Activated CD8-positive, alpha-beta T cell treated with anti-CD3 and anti-CD28 coated beads for 36 hours (primary cell): ENCODE measurements around the gene FAM13C. TPM values are rescaled to one million over a fixed set of nuclear protein-coding genes. Genes with fewer than 3 reads are reported as not detected.

Experiments
- ATAC-seq: fragments of 200-7000 bp; cut with Tn5 transposase; one replicate; pipeline ENCODE4 v1.10.0; 2021; ENCODE audit warnings: mild to moderate bottlenecking, moderate library complexity
- CTCF ChIA-PET: fragments of 350-600 bp; sonication (Branson Sonifier 250); formaldehyde crosslinking; loops from one replicate; lab custom pipeline; 2021; ENCODE audit warnings: antibody characterized with exemption; lab: Charles Lee
- POLR2A ChIA-PET: fragments of 350-600 bp; sonication (Branson Sonifier 250); formaldehyde crosslinking; loops from one replicate; lab custom pipeline; 2021; ENCODE audit warnings: antibody characterized with exemption; lab: Charles Lee
- DNase-seq: peaks from one replicate; pipeline ENCODE4 v3.0.0-alpha.2; 2020
- H3K27ac Mint-ChIP-seq: one replicate; pipeline ENCODE4 v1.8.0; 2021; ENCODE audit warnings: mild to moderate bottlenecking, mixed read lengths
- H3K27me3 Mint-ChIP-seq: one replicate; pipeline ENCODE4 v1.8.0; 2021; ENCODE audit warnings: mixed read lengths
- H3K36me3 Mint-ChIP-seq: one replicate; pipeline ENCODE4 v1.8.0; 2021; ENCODE audit warnings: low read depth, mixed read lengths
- H3K4me1 Mint-ChIP-seq: one replicate; pipeline ENCODE4 v1.8.0; 2021; ENCODE audit warnings: low read depth, mixed read lengths
- H3K4me3 Mint-ChIP-seq: one replicate; pipeline ENCODE4 v1.8.0; 2021; ENCODE audit warnings: mild to moderate bottlenecking, moderate library complexity, mixed read lengths
- H3K9me3 Mint-ChIP-seq: one replicate; pipeline ENCODE4 v1.8.0; 2021; ENCODE audit warnings: mixed read lengths
- intact Hi-C: fragments of 100-400 bp; cut with micrococcal nuclease; formaldehyde crosslinking; loops from one replicate; pipeline ENCODE4 v1.10.0; 2022
- total RNA-seq, 2 experiments: library from RNA; stranded (reverse); gene quantifications; one replicate each; pipeline ENCODE4 v1.2.3, GENCODE V29; 2021
- TF ChIP-seq, protein P1 (sequence below): fragments of 200-600 bp; IDR thresholded peaks from one replicate; pipeline ENCODE4 v1.8.0; 2022; ENCODE audit warnings: antibody characterized with exemption, mild to moderate bottlenecking

FAM13C gene
- total RNA-seq, 2 experiments from 2014 or later, result not detected

DNA sequence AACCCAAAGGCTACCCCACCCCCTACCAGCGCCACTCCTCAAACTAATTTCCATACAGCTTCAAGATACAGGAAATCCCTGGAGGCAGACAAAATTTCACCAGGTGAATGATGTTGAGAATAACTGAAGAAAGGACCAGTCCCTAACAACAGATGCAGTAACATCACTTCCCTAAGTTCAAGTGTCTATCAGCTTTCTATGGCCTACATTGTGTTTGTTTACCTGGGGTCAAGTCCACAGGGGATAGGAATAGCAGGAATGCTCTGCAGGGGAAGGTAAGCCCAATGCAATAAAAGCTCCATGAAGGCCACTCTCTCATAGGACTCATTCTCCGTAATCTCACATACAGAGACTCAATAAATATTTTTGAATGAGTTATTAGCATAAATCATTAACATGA is 26.9 kb downstream of the FAM13C start:
- CTCF ChIA-PET, result no interaction called here
- TF ChIP-seq, protein P1, sequence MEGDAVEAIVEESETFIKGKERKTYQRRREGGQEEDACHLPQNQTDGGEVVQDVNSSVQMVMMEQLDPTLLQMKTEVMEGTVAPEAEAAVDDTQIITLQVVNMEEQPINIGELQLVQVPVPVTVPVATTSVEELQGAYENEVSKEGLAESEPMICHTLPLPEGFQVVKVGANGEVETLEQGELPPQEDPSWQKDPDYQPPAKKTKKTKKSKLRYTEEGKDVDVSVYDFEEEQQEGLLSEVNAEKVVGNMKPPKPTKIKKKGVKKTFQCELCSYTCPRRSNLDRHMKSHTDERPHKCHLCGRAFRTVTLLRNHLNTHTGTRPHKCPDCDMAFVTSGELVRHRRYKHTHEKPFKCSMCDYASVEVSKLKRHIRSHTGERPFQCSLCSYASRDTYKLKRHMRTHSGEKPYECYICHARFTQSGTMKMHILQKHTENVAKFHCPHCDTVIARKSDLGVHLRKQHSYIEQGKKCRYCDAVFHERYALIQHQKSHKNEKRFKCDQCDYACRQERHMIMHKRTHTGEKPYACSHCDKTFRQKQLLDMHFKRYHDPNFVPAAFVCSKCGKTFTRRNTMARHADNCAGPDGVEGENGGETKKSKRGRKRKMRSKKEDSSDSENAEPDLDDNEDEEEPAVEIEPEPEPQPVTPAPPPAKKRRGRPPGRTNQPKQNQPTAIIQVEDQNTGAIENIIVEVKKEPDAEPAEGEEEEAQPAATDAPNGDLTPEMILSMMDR, result no peak
- Mint-ChIP-seq H3K9me3 (no peaks in the 10 kb centered on the region), H3K4me1 (no peaks in the 10 kb centered on the region), H3K27me3 (no peaks in the 10 kb centered on the region), H3K36me3 (no peaks in the 10 kb centered on the region), H3K27ac (no peak overlapping the region), H3K4me3 (no peak overlapping the region)
- no peak for DNase-seq
- intact Hi-C loops, result no loop called here
- POLR2A ChIA-PET, result no interaction called here
- no peak for ATAC-seq

DNA sequence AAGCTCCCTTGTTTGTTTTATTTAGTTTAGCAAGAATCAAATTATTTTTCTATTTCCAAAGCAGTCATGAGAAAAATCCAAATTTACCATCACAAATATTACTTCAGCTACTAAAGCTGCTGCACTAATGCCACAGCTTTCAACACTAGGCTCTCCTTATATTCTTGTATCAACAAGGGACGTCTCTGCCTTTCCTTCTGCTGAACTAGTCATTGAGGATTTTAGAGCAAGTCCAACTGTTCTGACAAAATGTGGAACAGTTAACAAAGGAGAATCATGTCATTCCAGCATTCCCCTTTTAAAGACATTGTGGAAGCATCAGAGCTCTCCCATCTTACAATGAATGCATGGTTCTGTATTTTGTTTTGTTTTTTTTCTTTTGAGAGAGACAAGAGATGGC is 28.6 kb downstream of the FAM13C start:
- no peaks in the 10 kb centered on the region for H3K27me3 Mint-ChIP-seq

DNA sequence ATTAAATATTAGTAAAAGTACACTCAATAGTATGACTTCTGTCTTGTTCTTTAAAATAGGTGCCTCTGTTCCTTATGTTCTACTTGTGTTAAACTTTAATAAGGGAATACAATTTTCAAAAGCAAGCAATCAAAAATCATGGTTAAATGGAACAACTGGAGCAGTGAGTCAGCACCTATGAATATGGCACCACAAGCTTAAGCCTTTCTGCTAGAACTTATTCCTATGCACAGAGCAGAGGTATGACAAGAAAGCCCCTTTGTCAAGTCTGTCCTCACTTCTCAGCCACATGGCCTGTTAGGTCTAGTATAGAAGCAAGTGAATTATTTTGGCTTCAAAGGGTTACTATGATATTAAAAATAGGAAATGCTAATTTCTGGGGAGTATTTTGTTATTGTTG is 29.8 kb downstream of the FAM13C start:
- ChIA-PET POLR2A (no interaction called here), CTCF (interaction anchor here (1.1 kb wide), 1 partner anchor 9 kb away, joined by 3 read pairs; no protein-coding TSS in a partner anchor)
- H3K9me3 Mint-ChIP-seq, result no peaks in the 10 kb centered on the region
- DNase-seq (no peak), ATAC-seq (no peak)
- no peaks in the 10 kb centered on the region for H3K27me3 Mint-ChIP-seq
- no peak overlapping the region for H3K4me3 Mint-ChIP-seq
- H3K4me1 Mint-ChIP-seq, result no peaks in the 10 kb centered on the region
- H3K27ac Mint-ChIP-seq, result no peak overlapping the region
- intact Hi-C loops, result no loop called here
- TF ChIP-seq, protein P1, result no peak
- no peaks in the 10 kb centered on the region for H3K36me3 Mint-ChIP-seq

More for the DNA sequence above, 28.6 kb downstream of the FAM13C start:
- Mint-ChIP-seq H3K4me3 (no peak overlapping the region), H3K9me3 (no peaks in the 10 kb centered on the region), H3K27ac (no peak overlapping the region), H3K36me3 (no peaks in the 10 kb centered on the region), H3K4me1 (no peaks in the 10 kb centered on the region)
- ChIA-PET CTCF (no interaction called here), POLR2A (no interaction called here)
- DNase-seq (no peak), ATAC-seq (no peak)
- TF ChIP-seq, protein P1, result no peak
- intact Hi-C loops, result no loop called here

DNA sequence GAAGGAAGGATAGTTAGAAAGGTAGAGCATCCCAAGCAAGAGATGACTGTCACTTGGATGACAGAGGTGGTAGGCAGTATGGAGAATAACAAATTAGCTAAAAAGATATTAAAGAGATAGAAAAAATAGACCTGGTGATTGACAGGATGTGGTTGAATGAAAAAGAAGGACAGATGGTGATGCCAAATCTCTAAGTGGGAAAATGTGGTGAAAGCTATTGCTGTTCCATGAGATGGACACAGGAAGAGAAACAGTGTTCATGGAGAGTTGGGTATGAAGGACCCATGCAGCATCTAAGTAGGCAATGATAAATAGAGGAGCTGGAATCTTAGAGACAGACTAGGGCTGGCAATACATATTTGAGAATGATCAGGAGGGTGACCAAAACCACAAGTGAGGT is 30.7 kb downstream of the FAM13C start:
- Mint-ChIP-seq H3K27ac (no peak overlapping the region), H3K36me3 (no peaks in the 10 kb centered on the region), H3K4me1 (no peaks in the 10 kb centered on the region), H3K4me3 (no peak overlapping the region), H3K27me3 (no peaks in the 10 kb centered on the region), H3K9me3 (no peaks in the 10 kb centered on the region)
- ATAC-seq (no peak), DNase-seq (no peak)
- CTCF ChIA-PET, result interaction anchor here (1.1 kb wide), 1 partner anchor 9 kb away, joined by 3 read pairs; no protein-coding TSS in a partner anchor
- TF ChIP-seq, protein P1, result no peak
- intact Hi-C loops, result no loop called here
- POLR2A ChIA-PET, result no interaction called here

DNA sequence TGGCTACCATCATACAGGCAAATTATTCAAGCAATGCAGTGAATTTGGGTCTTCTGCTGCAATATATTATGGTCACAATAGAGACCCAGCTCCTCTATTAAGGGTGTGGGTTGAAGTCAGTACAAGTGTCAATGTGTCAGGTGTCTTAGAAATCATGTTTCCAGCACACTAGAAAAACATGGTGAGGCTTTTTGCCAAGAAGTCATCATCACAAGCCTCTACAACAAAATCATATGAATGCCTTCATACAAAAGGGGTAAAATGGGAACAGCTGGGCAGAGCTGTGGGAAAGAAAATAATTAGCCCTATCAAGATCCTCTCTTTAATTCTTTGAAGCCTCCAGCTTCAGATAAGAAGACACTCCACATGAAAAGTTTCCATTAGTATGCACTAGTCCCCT is 37.2 kb downstream of the FAM13C start:
- intact Hi-C loops, result loop anchor here (10.0 kb wide), 1 partner anchor 60 kb away; no protein-coding TSS in a partner anchor
- Mint-ChIP-seq H3K4me3 (no peak overlapping the region), H3K9me3 (peaks cover 4% of the 10 kb centered on the region), H3K27me3 (peaks cover 1% of the 10 kb centered on the region), H3K27ac (no peak overlapping the region), H3K4me1 (no peaks in the 10 kb centered on the region), H3K36me3 (no peaks in the 10 kb centered on the region)
- ATAC-seq (no peak), DNase-seq (no peak)
- POLR2A ChIA-PET, result no interaction called here
- TF ChIP-seq, protein P1, result no peak
- CTCF ChIA-PET, result no interaction called here
